Stimulated activated CD8-positive, alpha-beta memory T cell treated with anti-CD3 and anti-CD28 coated beads, Interleukin-7, amount 100 ng/mL, for 1 hour (primary cell): ENCODE measurements around the gene PLD2.
"Not testable (repeated sequence)": the region's sequence is repeated elsewhere in the genome, so short reads cannot be mapped to it uniquely, and the experiment has no call there.

Experiments
- DNase-seq, 2 donors: peaks; one replicate each; pipeline ENCODE4 v3.0.0-alpha.2; 2020; ENCODE audit warnings: low read depth in 2 of 2

The PLD2 gene

DNA sequence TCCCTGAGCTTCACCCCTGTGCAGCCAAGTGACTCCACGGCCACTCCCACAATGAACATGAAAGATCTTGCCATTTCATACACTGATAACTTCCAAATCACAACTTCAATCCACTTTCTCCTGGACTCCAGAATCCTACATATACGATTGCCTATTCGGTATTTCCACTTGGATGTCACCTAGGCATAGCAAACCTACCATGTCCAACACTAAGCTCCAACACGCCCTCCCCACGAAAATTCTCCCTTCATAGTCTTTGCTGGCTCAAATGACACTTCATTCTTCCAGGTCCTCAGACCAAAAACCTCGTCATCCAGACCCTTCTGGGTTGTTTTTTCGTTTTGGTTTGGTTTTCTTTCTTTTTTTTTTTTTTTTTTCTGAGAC, 16.3 kb upstream of the PLD2 start:
- no peak for DNase-seq

GRCh38 chr17:4795168-4795567, 11.8 kb upstream of the PLD2 start:
- no peak for DNase-seq

DNA sequence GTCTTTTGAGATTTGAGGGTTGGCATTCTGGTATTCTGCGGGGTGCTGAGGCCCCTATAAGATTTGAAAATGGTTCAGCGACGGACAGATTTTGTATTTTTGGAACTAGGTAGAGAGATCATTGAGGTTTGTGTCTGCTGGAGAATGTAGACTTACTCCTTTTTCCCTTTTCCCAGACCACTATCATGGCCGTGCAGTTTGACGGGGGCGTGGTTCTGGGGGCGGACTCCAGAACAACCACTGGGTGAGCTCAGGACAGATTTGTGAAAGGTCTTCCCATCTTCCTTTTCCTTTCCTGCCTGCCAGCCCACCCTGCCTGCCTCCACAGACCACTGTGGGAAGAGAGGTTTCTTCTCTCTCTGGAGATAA, 10.4 kb upstream of the PLD2 start:
- no peak for DNase-seq

GRCh38 chr17:4800462-4801196, 6.3 kb upstream of the PLD2 start:
- DNase-seq = no peak

- DNase-seq = no peak
These were observed 4.7 kb upstream of the PLD2 start, which contains the start of gene C17orf114 for GRCh38 chr17:4802228-4802627. TSS of gene C17orf114 (minus strand) at chr17:4802328.

DNA sequence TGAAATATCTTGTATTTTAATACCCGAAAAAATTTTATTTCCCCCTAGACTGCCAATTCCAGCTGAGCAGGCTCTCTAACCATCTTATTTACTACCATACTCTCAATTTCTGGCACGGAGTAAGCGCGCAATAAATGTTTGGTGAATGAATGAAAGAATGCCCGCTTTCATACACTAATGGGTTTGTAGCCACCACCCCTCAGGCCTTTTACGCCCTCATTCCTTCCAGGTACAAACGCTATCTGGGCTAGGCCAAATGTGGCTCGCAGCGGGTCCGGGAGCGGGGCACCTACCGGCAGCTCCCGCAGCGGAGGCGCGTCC, 536 bp upstream of the PLD2 start:
- DNase-seq = no peak

DNA sequence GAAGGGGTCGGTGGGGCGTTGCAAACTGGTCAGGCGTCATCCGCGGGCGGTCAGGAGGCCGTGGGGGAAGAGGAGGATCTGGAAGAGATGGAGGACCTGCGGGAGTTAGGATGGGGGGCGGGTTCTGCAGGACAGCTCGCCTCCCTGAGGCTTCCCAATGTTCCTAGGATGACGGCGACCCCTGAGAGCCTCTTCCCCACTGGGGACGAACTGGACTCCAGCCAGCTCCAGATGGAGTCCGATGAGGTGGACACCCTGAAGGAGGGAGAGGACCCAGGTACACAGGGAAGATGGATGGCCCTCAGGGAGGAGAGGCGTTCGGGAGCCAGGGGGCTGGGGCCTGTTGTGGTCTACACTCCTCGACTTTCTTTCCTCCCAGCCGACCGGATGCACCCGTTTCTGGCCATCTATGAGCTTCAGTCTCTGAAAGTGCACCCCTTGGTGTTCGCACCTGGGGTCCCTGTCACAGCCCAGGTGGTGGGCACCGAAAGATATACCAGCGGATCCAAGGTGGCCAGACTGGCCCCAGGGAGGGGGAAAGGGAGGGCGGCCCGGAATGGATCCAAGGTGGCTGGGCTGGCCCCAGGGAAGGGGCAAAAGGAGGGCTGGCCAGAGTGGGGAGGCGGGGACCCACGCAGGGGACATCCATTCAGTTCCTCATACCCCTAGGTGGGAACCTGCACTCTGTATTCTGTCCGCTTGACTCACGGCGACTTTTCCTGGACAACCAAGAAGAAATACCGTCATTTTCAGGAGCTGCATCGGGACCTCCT, 839 bp downstream of the PLD2 start:
- no peak for DNase-seq

GRCh38 chr17:4808378-4808767, 1.4 kb downstream of the PLD2 start:
- no peak for DNase-seq

DNA sequence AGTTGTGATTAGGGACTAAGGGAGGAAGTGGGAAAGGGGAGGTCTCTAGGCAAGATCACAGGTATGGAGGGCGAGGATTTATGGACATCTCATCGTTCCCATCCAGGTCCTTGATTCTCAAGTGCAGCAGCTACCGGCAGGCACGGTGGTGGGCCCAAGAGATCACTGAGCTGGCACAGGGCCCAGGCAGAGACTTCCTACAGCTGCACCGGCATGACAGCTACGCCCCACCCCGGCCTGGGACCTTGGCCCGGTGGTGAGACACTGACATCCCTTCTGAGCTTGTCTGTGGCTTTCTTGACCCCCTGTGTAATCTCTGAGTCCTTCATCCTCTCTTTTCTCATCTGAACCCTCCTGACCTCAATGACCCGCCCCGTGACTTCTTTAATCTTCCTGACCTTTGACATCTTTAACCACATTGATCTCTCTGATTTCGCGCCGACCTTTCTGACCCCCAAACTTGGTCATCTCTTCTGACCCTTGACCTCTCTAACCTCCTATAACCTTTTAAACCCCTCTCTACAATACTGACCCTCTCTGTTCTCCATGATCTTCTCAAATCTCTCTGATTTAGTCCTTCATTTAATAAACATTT, 3.8 kb downstream of the PLD2 start:
- DNase-seq = no peak

DNA sequence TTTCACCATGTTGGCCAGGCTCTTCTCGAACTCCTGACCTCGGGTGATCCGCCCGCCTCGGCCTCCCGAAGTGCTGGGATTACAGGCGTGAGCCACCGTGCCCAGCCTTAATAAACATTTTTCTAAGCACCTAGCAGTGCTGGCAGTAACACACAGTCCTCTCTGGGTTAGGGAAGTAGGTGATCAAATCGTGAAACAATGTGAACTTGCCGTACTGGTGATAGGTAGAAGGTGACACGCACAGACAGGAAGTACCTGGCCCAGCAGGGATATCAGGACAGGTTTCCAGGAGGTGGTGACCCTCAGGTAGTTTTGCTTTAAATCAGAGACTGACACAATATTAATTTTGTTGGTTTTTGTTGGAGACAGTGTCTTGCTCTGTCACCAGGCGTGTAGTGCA, 4.5 kb downstream of the PLD2 start:
- DNase-seq = no peak

GRCh38 chr17:4812690-4813089, 5.7 kb downstream of the PLD2 start:
- no peak for DNase-seq

- no peak for DNase-seq
These were observed 8.2 kb downstream of the PLD2 start for GRCh38 chr17:4815043-4815675.

DNA sequence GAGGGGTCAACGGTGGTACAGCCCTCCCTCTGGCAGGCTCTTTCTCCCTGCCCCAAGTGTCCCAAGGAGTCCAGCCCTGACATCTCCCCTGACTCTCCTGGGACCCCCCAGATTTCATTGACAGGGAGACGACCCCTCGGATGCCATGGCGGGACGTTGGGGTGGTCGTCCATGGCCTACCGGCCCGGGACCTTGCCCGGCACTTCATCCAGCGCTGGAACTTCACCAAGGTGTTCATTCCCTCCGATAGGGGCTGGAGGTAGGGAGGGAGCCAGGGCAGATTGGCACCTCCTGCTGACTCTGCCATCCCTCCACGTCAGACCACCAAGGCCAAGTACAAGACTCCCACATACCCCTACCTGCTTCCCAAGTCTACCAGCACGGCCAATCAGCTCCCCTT, 9.9 kb downstream of the PLD2 start:
- no peak for DNase-seq

DNA sequence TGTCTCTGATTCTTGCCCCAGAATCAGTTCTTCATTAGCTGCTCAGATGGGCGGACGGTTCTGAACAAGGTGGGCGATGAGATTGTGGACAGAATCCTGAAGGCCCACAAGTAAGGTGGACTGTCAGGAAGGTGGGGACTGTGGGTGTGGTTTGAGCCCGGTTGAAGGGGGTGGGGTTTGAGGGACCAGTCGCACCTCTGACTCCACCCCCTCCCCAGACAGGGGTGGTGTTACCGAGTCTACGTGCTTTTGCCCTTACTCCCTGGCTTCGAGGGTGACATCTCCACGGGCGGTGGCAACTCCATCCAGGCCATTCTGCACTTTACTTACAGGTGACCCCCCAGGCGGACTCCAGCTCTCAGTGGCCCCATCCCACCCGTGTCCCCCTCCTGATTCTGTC, 11.3 kb downstream of the PLD2 start:
- DNase-seq = no peak

GRCh38 chr17:4822835-4823234, 15.9 kb downstream of the PLD2 start:
- no peak for DNase-seq

DNA sequence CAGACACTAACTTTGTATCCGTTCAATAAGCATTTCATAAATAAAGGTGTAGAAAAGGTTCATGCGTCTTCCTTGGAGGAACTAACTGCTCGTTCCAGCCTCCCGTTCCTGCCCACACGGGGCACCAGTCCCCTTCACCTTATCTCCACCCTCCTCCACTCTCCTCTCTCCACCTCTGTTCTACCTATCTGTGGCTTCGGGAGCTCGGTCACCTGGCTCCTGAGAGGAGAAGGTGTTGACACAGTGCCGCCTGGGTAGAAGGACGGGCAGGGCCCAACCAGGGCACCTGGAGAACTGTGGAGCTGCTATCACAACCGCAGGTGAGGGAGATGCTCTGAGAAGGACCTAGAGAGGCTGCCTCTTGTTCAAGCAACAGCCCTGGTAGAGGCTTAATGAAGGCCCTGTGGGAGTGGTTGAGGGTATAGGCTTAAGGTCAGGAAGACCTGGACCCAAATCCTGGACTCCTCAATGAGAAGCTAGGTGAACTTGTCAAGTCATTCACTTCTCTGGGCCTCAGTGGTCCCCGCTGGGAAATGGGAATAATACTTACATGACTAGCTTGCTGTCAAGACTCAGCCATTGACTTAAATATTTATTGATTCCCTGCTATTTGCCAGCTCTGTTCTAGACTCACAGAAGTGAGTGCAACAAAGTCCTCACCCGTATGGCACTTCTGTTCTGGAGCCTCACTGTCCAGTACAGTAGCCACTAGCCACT, 16.6 kb downstream of the PLD2 start:
- no peak for DNase-seq

DNA sequence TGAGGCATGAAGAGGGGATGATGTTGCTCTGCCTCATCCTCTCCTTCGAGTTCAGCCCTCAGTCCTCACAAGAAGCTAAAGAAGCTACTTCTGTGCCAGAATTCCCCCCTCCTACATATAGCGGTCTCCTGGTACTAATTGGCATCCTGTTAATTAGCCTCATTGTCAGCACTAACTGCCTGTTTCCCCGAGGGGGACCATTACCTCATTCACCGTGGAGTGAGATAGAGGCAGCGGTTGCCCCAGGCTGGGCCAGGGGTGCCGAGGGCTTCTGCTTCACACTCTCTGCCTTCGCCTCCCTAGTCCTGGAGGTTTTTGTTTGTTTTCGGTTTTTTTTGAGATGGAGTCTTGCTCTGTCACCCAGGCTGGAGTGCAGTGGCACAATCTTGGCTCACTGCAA, 20.4 kb downstream of the PLD2 start:
- DNase-seq = no peak

- DNase-seq = not testable (repeated sequence)
These were observed 25.9 kb downstream of the PLD2 start for GRCh38 chr17:4832829-4833177.

GRCh38 chr17:4833178-4833940, 26.4 kb downstream of the PLD2 start, which contains the start of gene MINK1:
TSS of gene MINK1 (plus strand) at chr17:4833340. CDS start at chr17:4833584, 244 bp downstream.
- peak; percentile 69 to 78 for DNase-seq

DNA sequence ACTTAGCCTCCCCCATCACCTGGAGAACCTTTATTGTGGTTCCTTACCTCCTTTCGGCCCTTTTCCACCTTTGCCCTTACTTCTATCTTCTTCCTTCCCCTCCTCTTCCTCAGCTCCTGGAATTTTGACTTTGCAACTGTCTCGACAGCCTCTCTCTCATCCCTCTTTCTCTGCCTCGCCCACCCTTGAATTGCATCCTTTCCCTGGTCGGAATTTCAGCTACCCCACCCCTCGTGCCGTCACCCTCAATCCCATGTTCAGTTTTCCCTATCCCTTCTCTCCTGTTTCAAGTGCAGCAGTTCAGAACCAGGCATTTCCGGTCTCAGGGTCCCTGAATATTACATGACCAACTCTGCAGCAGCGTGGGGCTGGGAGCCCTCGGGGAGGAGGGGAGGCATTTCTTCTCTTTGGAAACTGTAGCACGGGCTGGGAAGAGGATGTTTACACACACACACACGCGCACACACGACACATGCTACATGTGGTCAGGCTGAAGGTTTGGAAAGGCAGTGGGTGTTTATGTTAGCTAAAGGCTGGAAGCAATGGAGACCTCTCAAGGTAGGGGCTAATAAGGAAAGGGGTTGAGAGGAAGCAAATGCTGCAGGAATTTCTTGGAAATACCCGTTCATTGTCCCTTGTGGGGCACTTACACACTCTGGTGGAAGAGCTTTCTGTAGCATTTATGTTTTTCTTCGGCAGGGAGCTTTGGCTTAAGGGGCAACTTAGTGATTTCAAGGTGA, 27.2 kb downstream of the PLD2 start:
- no peak for DNase-seq

DNA sequence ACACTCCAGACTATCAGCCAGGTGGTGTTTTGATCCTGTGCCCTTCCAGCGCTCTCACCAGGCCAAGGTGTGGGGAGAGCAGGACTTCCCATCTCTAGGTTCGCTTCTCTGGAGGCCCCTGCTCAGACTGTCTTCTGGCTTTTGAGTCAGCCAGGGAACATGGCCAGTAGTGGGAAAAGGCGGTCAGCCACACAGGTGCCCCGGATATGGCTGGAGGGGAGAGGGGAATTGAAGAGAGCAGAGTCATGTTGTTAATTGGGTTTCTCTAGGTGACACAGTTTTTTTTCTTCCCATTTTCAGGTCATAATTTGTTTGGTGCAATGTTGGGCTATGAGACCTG, 27.7 kb downstream of the PLD2 start:
- DNase-seq = no peak
